HCT116 (cell line): Measurements from ENCODE around the gene STIM1.

Experiments
- CEBPB ChIP-seq: IDR thresholded peaks from 2 replicates; pipeline ENCODE4 v1.6.1; 2012; ENCODE audit warnings: low read depth
- JUND ChIP-seq: IDR thresholded peaks from 2 replicates; pipeline ENCODE4 v1.6.1; 2012
- POLR2A ChIP-seq: IDR thresholded peaks from 2 replicates; pipeline ENCODE4 v1.7.0; 2011; ENCODE audit warnings: borderline replicate concordance; ENCODE audit not compliant: insufficient read depth, insufficient read length; ENCODE audit errors: extremely low read depth
- POLR2AphosphoS5 ChIP-seq: IDR thresholded peaks from 2 replicates; pipeline ENCODE4 v1.6.1; 2011; ENCODE audit warnings: mild to moderate bottlenecking, low read depth, low read length, moderate library complexity
- YY1 ChIP-seq: IDR thresholded peaks from 2 replicates; pipeline ENCODE4 v1.6.1; 2011; ENCODE audit warnings: low read length, low read depth, moderate library complexity, mild to moderate bottlenecking; ENCODE audit not compliant: insufficient replicate concordance; ENCODE audit errors: extremely low read depth
- ZFX ChIP-seq: fragments of 450-650 bp; IDR thresholded peaks from 2 replicates; pipeline ENCODE4 v1.6.1; 2017
- TF ChIP-seq, protein P1 (sequence below), 3 experiments: fragments of 200-600 bp in 1 of 3; sonication (generic) in 1 of 3; IDR thresholded peaks in 2 of 3; conservative IDR thresholded peaks in 1 of 3; 2 replicates each; pipeline ENCODE4 v1.5.1; 2012 to 2017; ENCODE audit warnings: low read depth in 2 of 3, low read length in 2 of 3, antibody characterized with exemption in 1 of 3, borderline replicate concordance in 1 of 3, control low read depth in 1 of 3, mild to moderate bottlenecking in 1 of 3, mixed read lengths in 1 of 3, mixed run types in 1 of 3, moderate library complexity in 1 of 3; ENCODE audit not compliant: insufficient read depth in 1 of 3
- TF ChIP-seq, protein P2 (sequence below): IDR thresholded peaks from 2 replicates; pipeline ENCODE4 v1.6.1; 2011; ENCODE audit warnings: mild to moderate bottlenecking, low read length, moderate library complexity; ENCODE audit not compliant: insufficient replicate concordance; ENCODE audit errors: extremely low read depth

DNA sequence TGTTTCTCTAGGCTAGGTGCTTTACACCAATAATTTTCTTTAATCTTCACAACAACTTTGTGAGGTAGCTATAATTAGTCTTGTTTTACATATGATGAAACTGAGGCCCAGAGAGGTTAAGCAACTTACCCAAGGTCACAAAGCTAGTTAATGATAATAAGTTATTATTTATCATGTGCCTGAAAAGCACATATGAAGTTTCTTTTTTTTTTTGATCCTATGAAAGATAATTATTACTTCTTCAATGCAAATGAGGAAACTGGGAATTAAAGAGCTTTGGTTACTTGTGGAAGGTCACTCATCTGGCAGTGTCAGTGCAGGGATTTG lies 22.8 kb downstream of the STIM1 start:
- TF ChIP-seq, protein P1, sequence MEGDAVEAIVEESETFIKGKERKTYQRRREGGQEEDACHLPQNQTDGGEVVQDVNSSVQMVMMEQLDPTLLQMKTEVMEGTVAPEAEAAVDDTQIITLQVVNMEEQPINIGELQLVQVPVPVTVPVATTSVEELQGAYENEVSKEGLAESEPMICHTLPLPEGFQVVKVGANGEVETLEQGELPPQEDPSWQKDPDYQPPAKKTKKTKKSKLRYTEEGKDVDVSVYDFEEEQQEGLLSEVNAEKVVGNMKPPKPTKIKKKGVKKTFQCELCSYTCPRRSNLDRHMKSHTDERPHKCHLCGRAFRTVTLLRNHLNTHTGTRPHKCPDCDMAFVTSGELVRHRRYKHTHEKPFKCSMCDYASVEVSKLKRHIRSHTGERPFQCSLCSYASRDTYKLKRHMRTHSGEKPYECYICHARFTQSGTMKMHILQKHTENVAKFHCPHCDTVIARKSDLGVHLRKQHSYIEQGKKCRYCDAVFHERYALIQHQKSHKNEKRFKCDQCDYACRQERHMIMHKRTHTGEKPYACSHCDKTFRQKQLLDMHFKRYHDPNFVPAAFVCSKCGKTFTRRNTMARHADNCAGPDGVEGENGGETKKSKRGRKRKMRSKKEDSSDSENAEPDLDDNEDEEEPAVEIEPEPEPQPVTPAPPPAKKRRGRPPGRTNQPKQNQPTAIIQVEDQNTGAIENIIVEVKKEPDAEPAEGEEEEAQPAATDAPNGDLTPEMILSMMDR (IDR thresholded peaks at IDR 0.05 in 2 of 3, conservative IDR thresholded peaks at IDR 0.05 in 1 of 3; ENCODE audit: borderline replicate concordance in 1 of 3, insufficient read depth in 1 of 3, low read depth in 2 of 3, low read length in 2 of 3) = no peak
- TF ChIP-seq POLR2A = no peak
- TF ChIP-seq, protein P2, sequence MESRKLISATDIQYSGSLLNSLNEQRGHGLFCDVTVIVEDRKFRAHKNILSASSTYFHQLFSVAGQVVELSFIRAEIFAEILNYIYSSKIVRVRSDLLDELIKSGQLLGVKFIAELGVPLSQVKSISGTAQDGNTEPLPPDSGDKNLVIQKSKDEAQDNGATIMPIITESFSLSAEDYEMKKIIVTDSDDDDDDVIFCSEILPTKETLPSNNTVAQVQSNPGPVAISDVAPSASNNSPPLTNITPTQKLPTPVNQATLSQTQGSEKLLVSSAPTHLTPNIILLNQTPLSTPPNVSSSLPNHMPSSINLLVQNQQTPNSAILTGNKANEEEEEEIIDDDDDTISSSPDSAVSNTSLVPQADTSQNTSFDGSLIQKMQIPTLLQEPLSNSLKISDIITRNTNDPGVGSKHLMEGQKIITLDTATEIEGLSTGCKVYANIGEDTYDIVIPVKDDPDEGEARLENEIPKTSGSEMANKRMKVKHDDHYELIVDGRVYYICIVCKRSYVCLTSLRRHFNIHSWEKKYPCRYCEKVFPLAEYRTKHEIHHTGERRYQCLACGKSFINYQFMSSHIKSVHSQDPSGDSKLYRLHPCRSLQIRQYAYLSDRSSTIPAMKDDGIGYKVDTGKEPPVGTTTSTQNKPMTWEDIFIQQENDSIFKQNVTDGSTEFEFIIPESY = no peak
- no peak for TF ChIP-seq JUND
- no peak for TF ChIP-seq POLR2AphosphoS5
- TF ChIP-seq YY1 = no peak
- TF ChIP-seq ZFX = no peak
- TF ChIP-seq CEBPB = no peak
